SK-MEL-5 (cell line): Measurements from ENCODE around the gene TAC3. TPM values are rescaled to one million over a fixed set of nuclear protein-coding genes. Genes with fewer than 3 reads are reported as not detected.
"Not testable (repeated sequence)": the region's sequence is repeated elsewhere in the genome, so short reads cannot be mapped to it uniquely, and the experiment has no call there.

Experiments used
- DNase-seq: peaks from one replicate; pipeline ENCODE4 v3.0.0-alpha.2; 2016; ENCODE audit warnings: low read depth, low spot score
- in situ Hi-C: cut with HindIII; loops from 2 replicates; pipeline ENCODE4 v1.10.0; 2016; ENCODE audit warnings: low sequenced_read_pairs, high pct_unique_total_duplicates, low pct_unique_long_range_greater_than_20kb
- total RNA-seq: library from RNA; depleted of rRNA; stranded (reverse); fragments of >200 nt; shearing (Covaris generic); gene quantifications from 2 replicates; pipeline ENCODE4 v1.2.3, GENCODE V29; 2014

Gene TAC3
- total RNA-seq, 1 experiment from 2014 or later, result not detected

GRCh38 chr12:56995201-56995929, 21.0 kb downstream of the TAC3 start:
- in situ Hi-C loops, result loop anchor here (25.0 kb wide), 1 partner anchor 233 kb away; the partner anchor contains the start of genes HSD17B6 and PRIM1
- no peak for DNase-seq

GRCh38 chr12:56994231-56994746, 22.0 kb downstream of the TAC3 start:
- in situ Hi-C loops, result loop anchor here (25.0 kb wide), 1 partner anchor 232 kb away; the partner anchor contains the start of genes HSD17B6 and PRIM1
- no peak for DNase-seq

DNA sequence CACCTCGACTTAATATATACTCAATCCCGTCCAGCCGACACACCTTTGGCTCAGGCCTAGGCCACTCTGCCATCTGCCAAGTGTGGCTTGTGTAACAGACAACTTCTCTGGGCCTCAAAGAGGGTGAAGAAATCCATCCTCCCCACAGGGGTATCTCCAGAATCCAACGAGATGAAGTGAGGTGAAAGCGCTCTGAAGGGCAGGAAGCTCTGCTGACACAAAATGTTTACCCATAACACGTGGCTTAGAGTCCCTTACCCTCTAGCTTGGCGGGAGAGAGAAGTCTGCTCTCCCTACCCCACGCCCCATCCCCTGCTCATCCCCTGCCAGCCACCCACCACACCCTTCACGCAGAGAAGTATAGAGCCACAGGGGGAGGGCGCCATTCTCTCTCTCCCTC, 23.0 kb downstream of the TAC3 start:
- no peak for DNase-seq
- in situ Hi-C loops, result loop anchor here (25.0 kb wide), 1 partner anchor 231 kb away; the partner anchor contains the start of genes HSD17B6 and PRIM1

DNA sequence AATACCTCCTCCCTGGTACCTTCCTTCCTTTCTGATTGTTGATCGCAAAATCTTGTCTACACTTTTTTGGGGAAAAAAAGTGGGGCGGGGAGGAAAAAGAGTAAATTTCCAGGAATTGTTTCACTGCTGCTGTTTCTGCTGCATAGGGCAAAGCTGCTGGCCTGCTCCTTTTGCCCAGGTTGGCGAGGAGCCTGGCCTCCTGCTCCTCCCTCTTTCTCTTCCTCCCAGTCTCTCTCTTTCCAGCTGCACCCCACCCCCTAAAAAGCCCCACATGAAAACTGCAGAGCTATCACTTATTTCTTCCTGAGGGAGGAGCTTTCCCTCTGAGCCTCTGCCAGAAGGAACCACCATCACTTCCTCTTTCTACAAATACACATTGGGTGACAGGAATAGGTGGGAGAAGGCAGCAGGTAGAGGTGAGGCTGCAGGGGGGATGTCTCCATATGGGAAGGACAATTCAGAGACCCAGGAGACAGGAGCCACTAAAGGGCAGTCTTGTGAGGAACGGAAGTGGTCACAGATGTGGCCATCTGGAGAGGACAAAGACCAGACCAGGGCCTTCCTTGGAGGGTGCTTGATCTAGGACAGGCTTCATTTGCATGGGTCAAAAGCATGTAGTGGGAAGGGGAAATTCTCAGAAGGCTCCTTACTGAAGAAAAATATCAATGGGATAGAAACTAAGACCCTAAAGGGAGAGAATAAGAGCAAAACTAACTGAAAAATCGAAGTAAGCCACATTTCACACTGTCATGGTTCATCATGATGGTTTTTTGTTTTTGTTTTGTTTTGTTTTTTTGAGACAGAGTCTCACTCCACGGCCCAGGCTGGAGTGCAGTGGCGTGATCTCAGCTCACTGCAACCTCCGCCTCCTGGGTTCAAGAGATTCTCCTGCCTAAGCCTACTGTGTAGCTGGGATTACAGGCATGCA, 24.7 kb downstream of the TAC3 start:
- DNase-seq, result no peak
- in situ Hi-C loops, result loop anchor here (25.0 kb wide), 1 partner anchor 229 kb away; the partner anchor contains the start of genes HSD17B6 and PRIM1

DNA sequence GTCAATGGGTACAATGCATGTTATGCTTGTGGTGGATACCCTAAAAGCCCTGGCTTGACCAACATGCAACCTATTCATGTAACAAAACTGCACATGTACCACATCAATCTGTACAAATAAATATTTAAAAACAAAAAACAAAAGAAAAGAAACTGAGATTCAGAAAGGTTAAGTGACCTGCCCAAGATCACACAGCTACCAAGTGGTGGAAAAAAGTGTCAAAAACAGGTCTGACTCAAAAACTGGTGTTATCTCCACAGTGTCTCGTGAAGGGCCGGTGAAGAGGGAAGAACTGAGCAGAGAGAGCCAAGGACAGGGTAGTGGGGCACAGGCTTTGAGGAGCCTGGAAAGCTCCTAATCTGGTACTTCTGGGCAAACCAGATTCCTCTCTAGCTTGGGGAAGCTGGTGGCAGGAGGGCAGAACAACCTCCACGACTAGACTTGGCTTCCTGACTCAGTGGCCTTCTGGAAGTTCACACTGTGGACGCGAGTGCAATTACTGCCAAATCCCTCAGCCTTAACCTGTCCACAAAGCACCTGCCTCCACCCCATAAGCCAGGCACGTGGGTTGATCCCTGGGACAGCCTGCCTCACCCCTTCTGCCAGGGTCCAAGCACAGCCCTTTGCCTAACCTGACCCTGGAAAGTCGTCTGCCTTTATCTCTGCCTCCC, 25.5 kb downstream of the TAC3 start:
- in situ Hi-C loops, result loop anchor here (25.0 kb wide), 1 partner anchor 228 kb away; the partner anchor contains the start of genes HSD17B6 and PRIM1
- no peak for DNase-seq

DNA sequence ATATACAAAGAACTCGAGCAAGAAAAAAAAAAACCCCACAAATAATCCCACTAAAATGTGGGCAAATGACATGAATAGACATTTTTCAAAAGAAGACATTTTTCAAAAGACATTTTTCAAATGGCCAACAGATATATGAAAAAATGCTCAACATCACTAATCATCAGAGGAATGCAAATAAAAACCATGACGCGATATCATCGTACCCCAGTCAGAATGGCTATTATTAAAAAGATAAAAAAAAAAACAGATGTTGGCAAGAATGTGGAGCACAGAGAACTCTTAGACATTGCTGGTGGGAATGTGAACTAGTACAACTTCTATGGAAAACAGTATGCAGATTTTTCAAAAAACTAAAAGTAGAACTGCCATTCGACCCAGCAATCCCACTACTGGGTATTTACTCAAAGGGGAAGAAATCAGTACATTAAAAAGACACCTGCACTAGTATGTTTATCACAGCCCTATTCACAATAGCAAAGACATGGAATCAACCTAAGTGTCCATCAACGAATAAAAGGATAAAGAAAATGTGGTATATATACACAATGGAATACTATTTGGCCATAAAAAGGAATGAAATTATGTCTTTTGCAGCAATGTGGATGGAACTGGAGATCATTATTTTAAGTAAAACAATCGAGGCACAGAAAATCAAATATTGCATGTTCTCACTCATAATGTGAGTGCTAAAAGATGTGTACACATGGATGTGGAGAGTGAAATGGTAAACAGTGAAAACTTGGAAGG, 26.3 kb downstream of the TAC3 start:
- in situ Hi-C loops, result loop anchor here (25.0 kb wide), 1 partner anchor 228 kb away; the partner anchor contains the start of genes HSD17B6 and PRIM1
- DNase-seq, result no peak

- in situ Hi-C loops, result loop anchor here (25.0 kb wide), 1 partner anchor 226 kb away; the partner anchor contains the start of genes HSD17B6 and PRIM1
- DNase-seq, result no peak
Measured at GRCh38 chr12:56988207-56988739, 28.1 kb downstream of the TAC3 start.

DNA sequence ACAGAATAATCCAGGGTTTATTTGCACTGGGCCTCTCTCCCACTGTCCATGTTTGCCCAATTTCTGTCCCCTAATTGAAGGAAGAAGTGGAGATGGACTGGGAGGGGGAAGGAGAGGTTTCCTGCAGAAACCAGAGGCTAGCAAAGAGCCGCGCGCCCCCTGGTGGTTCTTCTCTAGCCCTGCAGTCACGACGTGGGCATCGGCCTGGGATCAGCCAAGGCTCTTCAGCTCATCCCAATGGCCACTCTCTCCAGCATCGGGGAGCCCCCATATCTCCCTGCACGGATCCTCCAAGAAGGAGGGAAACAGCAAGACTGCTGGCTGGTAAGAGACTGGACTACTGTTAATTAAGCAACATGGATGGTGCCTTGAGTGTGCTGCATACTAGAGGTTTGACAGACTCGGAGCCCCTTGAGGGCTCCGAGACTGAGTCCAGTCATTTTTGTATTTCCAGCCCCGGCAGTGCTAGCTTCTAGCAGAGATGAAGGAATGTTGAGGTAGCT, 28.7 kb downstream of the TAC3 start:
- peak; percentile 78 for DNase-seq
- in situ Hi-C loops, result loop anchor here (25.0 kb wide), 1 partner anchor 225 kb away; the partner anchor contains the start of genes HSD17B6 and PRIM1

- DNase-seq, result no peak
- in situ Hi-C loops, result loop anchor here (25.0 kb wide), 1 partner anchor 225 kb away; the partner anchor contains the start of genes HSD17B6 and PRIM1
Measured at GRCh38 chr12:56987011-56987410, 29.3 kb downstream of the TAC3 start.

DNA sequence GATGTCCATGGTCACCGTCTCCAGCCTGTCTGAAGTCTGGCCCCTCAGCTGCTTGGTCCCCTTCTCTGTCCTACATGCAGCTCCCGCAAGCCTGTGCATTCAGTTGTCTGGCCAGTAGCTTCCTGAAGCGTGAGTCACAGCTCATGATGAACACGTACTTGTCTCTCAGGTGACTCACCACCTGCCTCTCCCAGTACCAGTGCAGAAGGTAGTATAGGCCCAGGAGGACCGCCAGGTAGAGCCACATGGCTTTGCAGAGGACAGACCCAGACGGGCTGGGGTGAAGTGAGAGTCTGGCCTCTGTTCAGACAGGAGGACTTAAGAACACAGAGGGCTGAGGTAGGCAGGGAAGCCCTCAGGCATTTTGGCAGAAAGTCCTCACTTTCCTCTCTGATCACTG, 30.6 kb downstream of the TAC3 start:
- not testable (repeated sequence) for DNase-seq
- in situ Hi-C loops, result loop anchor here (25.0 kb wide), 1 partner anchor 223 kb away; the partner anchor contains the start of genes HSD17B6 and PRIM1

GRCh38 chr12:56983386-56983785, 32.9 kb downstream of the TAC3 start:
- in situ Hi-C loops, result loop anchor here (25.0 kb wide), 1 partner anchor 221 kb away; the partner anchor contains the start of genes HSD17B6 and PRIM1

GRCh38 chr12:56982578-56983236, 33.6 kb downstream of the TAC3 start:
- in situ Hi-C loops, result loop anchor here (25.0 kb wide), 1 partner anchor 220 kb away; the partner anchor contains the start of genes HSD17B6 and PRIM1
- DNase-seq, result not testable (repeated sequence)

More at GRCh38 chr12:56983386-56983785, 32.9 kb downstream of the TAC3 start:
- no peak for DNase-seq

GRCh38 chr12:56980941-56981530, 35.3 kb downstream of the TAC3 start:
- in situ Hi-C loops, result loop anchor here (25.0 kb wide), 1 partner anchor 219 kb away; the partner anchor contains the start of genes HSD17B6 and PRIM1
- no peak for DNase-seq

GRCh38 chr12:56980268-56980667, 36.1 kb downstream of the TAC3 start:
- no peak for DNase-seq
- in situ Hi-C loops, result loop anchor here (25.0 kb wide), 1 partner anchor 218 kb away; the partner anchor contains the start of genes HSD17B6 and PRIM1

GRCh38 chr12:56979628-56980027, 36.7 kb downstream of the TAC3 start:
- in situ Hi-C loops, result loop anchor here (25.0 kb wide), 1 partner anchor 217 kb away; the partner anchor contains the start of genes HSD17B6 and PRIM1
- DNase-seq, result no peak
